SH-SY5Y (cell line): ENCODE measurements around the gene POLR2F.

ENCODE experiments used
- GATA2 ChIP-seq: IDR thresholded peaks from 2 replicates; pipeline ENCODE4 v1.6.1; 2011; ENCODE audit warnings: mild to moderate bottlenecking, low read depth, low read length
- GATA3 ChIP-seq: IDR thresholded peaks from 2 replicates; pipeline ENCODE4 v1.6.1; 2011; ENCODE audit warnings: low read depth, mild to moderate bottlenecking, low read length, moderate library complexity

DNA sequence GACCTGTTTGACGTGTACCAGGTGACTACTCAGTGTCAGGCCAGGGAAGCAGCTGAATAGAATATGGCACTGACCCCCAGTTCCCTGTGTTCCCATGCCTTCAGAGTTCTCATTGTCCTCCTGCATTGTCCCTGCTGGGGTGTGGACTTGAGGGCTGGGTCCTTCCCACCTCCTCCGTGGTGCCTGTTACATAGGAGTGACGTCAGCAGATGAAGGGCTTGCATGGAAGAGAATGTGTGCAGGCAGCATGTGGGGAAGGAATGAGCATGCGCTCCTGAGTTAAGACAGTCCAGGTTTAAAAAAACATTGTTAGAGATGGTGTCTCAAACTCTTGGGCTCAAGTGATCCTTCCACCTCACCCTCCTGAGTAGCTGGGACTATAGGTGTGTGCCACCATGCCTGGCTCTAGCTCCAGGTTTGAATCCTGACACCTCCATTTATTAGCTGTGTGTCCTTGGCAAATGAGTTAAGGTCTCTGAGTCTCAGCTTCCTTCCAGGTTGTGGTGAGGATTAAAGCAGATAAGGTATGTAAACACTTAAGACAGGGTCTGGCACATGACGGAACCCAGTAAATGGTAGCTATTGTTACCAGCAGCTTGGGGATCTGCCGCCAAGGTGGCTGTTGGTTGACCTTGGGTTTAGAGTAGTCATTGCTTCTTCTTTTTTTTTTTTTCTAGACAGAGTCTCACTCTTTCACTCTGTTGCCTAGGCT is 38.4 kb downstream of the POLR2F start:
- TF ChIP-seq GATA2 (no peak), GATA3 (no peak)
